ENCODE results near the gene FBXL7. TPM values are rescaled to one million over a fixed set of nuclear protein-coding genes. Genes with fewer than 3 reads are reported as not detected.

FBXL7 gene
- total and polyA plus RNA-seq, 2 of the 8 experiments (the other 6 are each of a cell fraction or from before 2014, with no cell fraction given) = 17.7 to 17.8 TPM

GRCh38 chr5:15598294-15598902, 98.4 kb downstream of the FBXL7 start (continued):
- TF ChIP-seq TAF7 (optimal IDR thresholded peaks at IDR 0.05; ENCODE audit: borderline replicate concordance, low read depth, low read length) = no peak
- no peak for TF ChIP-seq RBBP5 (IDR thresholded peaks at IDR 0.05; ENCODE audit: borderline replicate concordance, low read depth, low read length)
- no peak for TF ChIP-seq TBP (IDR thresholded peaks at IDR 0.05; ENCODE audit: low read depth, low read length)
- TF ChIP-seq RFX5 (IDR thresholded peaks at IDR 0.05; ENCODE audit: borderline replicate concordance, low read depth, low read length) = no peak
- no peak for TF ChIP-seq RXRA (IDR thresholded peaks at IDR 0.05; ENCODE audit: insufficient read depth, low read depth, low read length)
- no peak for TF ChIP-seq SRF (IDR thresholded peaks at IDR 0.05; ENCODE audit: low read depth, low read length)
- TF ChIP-seq TEAD4 (IDR thresholded peaks at IDR 0.05; ENCODE audit: low read depth, low read length) = no peak

Measured in H1 (cell line).